K562 (cell line): ENCODE measurements around the gene SOS2. TPM values are rescaled to one million over a fixed set of nuclear protein-coding genes. Genes with fewer than 3 reads are reported as not detected.

Experiments used
- ATAC-seq: fragments of 200-7000 bp; cut with Tn5 transposase; 3 replicates; pipeline ENCODE4 v1.9.1; 2020; ENCODE audit warnings: moderate library complexity
- BruUV-seq: library from RNA; stranded (reverse); fragments of 400-500 nt; replicated peaks from 2 replicates; lab custom pipeline; 2021; lab: Mats Ljungman, UMichigan
- CTCF ChIA-PET: fragments of 300-600 bp; formaldehyde crosslinking; extraction: SDS; loops from one replicate; lab custom pipeline; 2021; ENCODE audit warnings: low intra/inter-chr PET ratio; lab: Yijun Ruan, JAX
- POLR2A ChIA-PET: fragments of 300-600, 350-650 bp; sonication (Branson Sonifier 250); formaldehyde crosslinking; extraction: SDS; loops from one replicate; lab custom pipeline; 2021; ENCODE audit warnings: antibody characterized with exemption, inconsistent platforms; lab: Yijun Ruan, JAX
- DNase-seq, 4 experiments: peaks; one replicate each; pipeline versions ENCODE4 v3.0.0 to v3.0.0-alpha.2; 2011 to 2018; ENCODE audit warnings: low spot score in 3 of 4, mixed read lengths in 3 of 4; ENCODE audit errors: extremely low read depth in 1 of 4
- FAIRE-seq: peaks from 2 replicates; lab custom pipeline; 2011; peaks lifted over from hg19 to GRCh38; lab: Jason Lieb, UNC
- H2AFZ ChIP-seq: 2 replicates; pipeline ENCODE4 v1.6.0; 2011; ENCODE audit warnings: low read depth, low read length, control low read depth, inconsistent platforms
- H3K27ac ChIP-seq: fragments of 200-600 bp; 3 replicates; pipeline ENCODE4 v1.8.0; 2011; ENCODE audit warnings: low read depth, mild to moderate bottlenecking, control low read depth, inconsistent platforms, low read length, moderate library complexity, mixed read lengths; ENCODE audit errors: extremely low read depth
- H3K27me3 ChIP-seq, 2 experiments: fragments of 300-600 bp in 1 of 2; 2 replicates in 1 of 2; 3 replicates in 1 of 2; pipeline versions ENCODE4 v1.6.0 to v1.8.0; 2011; ENCODE audit warnings: inconsistent platforms in 2 of 2, low read length in 2 of 2, mild to moderate bottlenecking in 1 of 2, mixed read lengths in 1 of 2, moderate library complexity in 1 of 2; ENCODE audit not compliant: control insufficient read depth in 2 of 2, insufficient read depth in 2 of 2
- H3K36me3 ChIP-seq: fragments of 300-600 bp; 3 replicates; pipeline ENCODE4 v1.8.0; 2011; ENCODE audit warnings: mild to moderate bottlenecking, low read length, inconsistent platforms; ENCODE audit not compliant: control insufficient read depth, insufficient read depth
- H3K4me1 ChIP-seq, 2 experiments: fragments of 200-600 bp in 1 of 2; replicated peaks in 1 of 2; 2 replicates in 1 of 2; 3 replicates in 1 of 2; pipeline versions ENCODE4 v1.5.1 to v1.8.0; 2011; ENCODE audit warnings: inconsistent platforms in 2 of 2, low read length in 2 of 2, mild to moderate bottlenecking in 1 of 2, mixed read lengths in 1 of 2, moderate library complexity in 1 of 2; ENCODE audit not compliant: control insufficient read depth in 2 of 2, insufficient read depth in 2 of 2
- H3K4me2 ChIP-seq: 2 replicates; pipeline ENCODE4 v1.6.1; 2011; ENCODE audit warnings: low read length, control low read depth, inconsistent platforms, mixed read lengths; ENCODE audit not compliant: insufficient read depth
- H3K4me3 ChIP-seq: fragments of 200-600 bp; sonication (generic), shearing (Covaris generic); 2 replicates; pipeline ENCODE4 v1.5.1; 2016; ENCODE audit warnings: control low read depth, inconsistent platforms
- H3K79me2 ChIP-seq: fragments of 200-600 bp; 3 replicates; pipeline ENCODE4 v1.8.0; 2011; ENCODE audit warnings: low read length, inconsistent platforms; ENCODE audit not compliant: control insufficient read depth, insufficient read depth
- H3K9ac ChIP-seq, 2 experiments: 2 replicates each; pipeline versions ENCODE4 v1.6.0 to v1.6.1; 2011; ENCODE audit warnings: low read depth in 2 of 2, low read length in 2 of 2, control low read depth in 1 of 2, inconsistent platforms in 1 of 2, mild to moderate bottlenecking in 1 of 2, mixed read lengths in 1 of 2; ENCODE audit not compliant: insufficient read depth in 1 of 2
- H3K9me1 ChIP-seq: one replicate; pipeline ENCODE4 v1.6.0; 2011; ENCODE audit warnings: inconsistent platforms, mild to moderate bottlenecking, low read length, moderate library complexity; ENCODE audit not compliant: control insufficient read depth, insufficient read depth
- H3K9me3 ChIP-seq: replicated peaks from 2 replicates; pipeline ENCODE4 v1.5.1; 2011; ENCODE audit warnings: low read depth, low read length, inconsistent platforms; ENCODE audit not compliant: control insufficient read depth, insufficient read depth
- H4K20me1 ChIP-seq: replicated peaks from 2 replicates; pipeline ENCODE4 v1.6.1; 2011; ENCODE audit warnings: low read length, inconsistent platforms, mixed read lengths; ENCODE audit not compliant: control insufficient read depth, insufficient read depth
- HMG20B ChIP-seq: fragments of 250-450 bp; sonication (Bioruptor Pico); IDR thresholded peaks from 2 replicates; pipeline ENCODE4 v1.5.0; 2021; ENCODE audit warnings: mild to moderate bottlenecking
- MAFF ChIP-seq: IDR thresholded peaks from 2 replicates; pipeline ENCODE4 v1.6.1; 2012; ENCODE audit warnings: low read length, improper control_type of control experiment
- RAD21 ChIP-seq, 2 experiments: fragments of 250-450 bp in 1 of 2; fragments of 450-650 bp in 1 of 2; sonication (Bioruptor Pico) in 1 of 2; formaldehyde crosslinking in 1 of 2; IDR thresholded peaks in 1 of 2; conservative IDR thresholded peaks in 1 of 2; 2 replicates each; pipeline versions ENCODE4 v1.4.0 to v1.8.0; 2020 to 2022; ENCODE audit warnings: mild to moderate bottlenecking in 2 of 2, moderate library complexity in 1 of 2
- SOX6 ChIP-seq: fragments of 450-650 bp; IDR thresholded peaks from 2 replicates; pipeline ENCODE4 v1.6.1; 2014; ENCODE audit warnings: mild to moderate bottlenecking
- XRCC4 ChIP-seq: IDR thresholded peaks from one replicate; pipeline ENCODE4 v1.6.1; 2011; ENCODE audit not compliant: insufficient read depth, insufficient read length; ENCODE audit errors: extremely low read depth
- ZNF644 ChIP-seq: fragments of 200-800 bp; sonication (Bioruptor generic); IDR thresholded peaks from 2 replicates; pipeline ENCODE4 v1.6.1; 2016; ENCODE audit warnings: low read depth, missing genetic modification characterization, missing compliant biosample characterization
- WGBS: fragments of 100-300 bp; shearing (Covaris generic); methylation state at CpG from one replicate; pipeline ENCODE4 v1.1.6; 2016; ENCODE audit warnings: low coverage, mixed read lengths; ENCODE audit not compliant: insufficient coverage; ENCODE audit errors: missing lambda C conversion rate; 5-methylcytosine and 5-hydroxymethylcytosine counted together
- in situ Hi-C: fragments of 300-500 bp; cut with MboI; formaldehyde crosslinking; loops from 4 replicates; pipeline ENCODE4 v1.15.0; 2018; ENCODE audit warnings: inconsistent platforms, mixed read lengths
- intact Hi-C: fragments of 100-400 bp; cut with micrococcal nuclease; formaldehyde crosslinking; loops from 2 replicates; pipeline ENCODE4 v1.14.2; 2022
- polyA plus RNA-seq, 8 experiments: library from polyadenylated mRNA; depleted of rRNA in 4 of 8; stranded (reverse) in 5 of 8; unstranded in 3 of 8; fragments of >200 nt; fragmentation: Nextera tagmentation in 2 of 8; fragmentation: Illumina TruSeq in 1 of 8; extraction: Ambion mirVana in 2 of 8; extraction: Trizol in 1 of 8; gene quantifications; 2 replicates each; pipeline versions ENCODE4 v1.2.1 to v1.2.3, GENCODE V29; 2011 to 2014; ENCODE audit warnings: inconsistent platforms in 1 of 8, missing spikeins in 1 of 8
- total RNA-seq, 7 experiments: library from RNA; depleted of rRNA in 6 of 7; stranded (reverse); fragments of >200 nt in 6 of 7; fragmentation: Illumina TruSeq in 2 of 7; extraction: Trizol in 2 of 7; gene quantifications; 2 replicates each; pipeline versions ENCODE4 v1.2.1 to v1.2.3, GENCODE V29; 2011 to 2021; ENCODE audit warnings: low replicate concordance in 1 of 7
- TF ChIP-seq, protein P1 (sequence below), 3 experiments: IDR thresholded peaks in 2 of 3; conservative IDR thresholded peaks in 1 of 3; 2 replicates each; pipeline ENCODE4 v1.5.1; 2011 to 2012; ENCODE audit warnings: low read length in 3 of 3, mild to moderate bottlenecking in 3 of 3, control low read depth in 2 of 3, improper control_type of control experiment in 1 of 3, inconsistent platforms in 1 of 3, low read depth in 1 of 3, mixed read lengths in 1 of 3, moderate library complexity in 1 of 3; ENCODE audit not compliant: insufficient read depth in 2 of 3

Gene SOS2
- total and polyA plus RNA-seq, 9 of the 15 experiments (the other 6 are each of a cell fraction or from before 2014, with no cell fraction given) = 2.2 to 13.1 (median 10.5) TPM

DNA sequence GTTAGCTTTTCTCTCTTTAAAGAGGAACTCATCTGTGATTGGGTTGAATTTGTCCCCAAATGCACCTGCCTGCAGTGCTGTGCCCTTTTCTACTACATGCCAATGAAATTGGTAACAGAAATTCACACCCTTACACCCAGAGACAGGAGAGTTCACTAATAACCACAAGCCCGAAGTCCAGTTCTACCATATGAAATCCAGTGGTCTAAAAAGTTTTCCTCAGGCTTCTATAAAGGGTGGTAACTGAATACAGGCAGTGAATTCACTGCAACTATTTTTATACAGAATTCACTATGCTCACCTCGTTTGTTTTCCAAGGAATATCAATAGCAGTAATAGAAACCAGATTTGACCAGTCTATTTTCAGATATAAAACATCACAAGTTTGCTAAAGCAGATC is 31.5 kb upstream of the SOS2 start:
- Histone ChIP-seq H3K36me3 (peaks cover 2% of the 10 kb centered on the region; the same call in 1 of the 3 replicates), H3K9ac (no peak overlapping the region), H3K27me3 (no peaks in the 10 kb centered on the region), H3K4me1 (no peaks in the 10 kb centered on the region; a peak in 2 of 5 replicates), H3K9me3 (no peaks in the 10 kb centered on the region), H3K4me3 (no peak overlapping the region), H3K9me1 (no peaks in the 10 kb centered on the region), H3K27ac (no peak overlapping the region), H2AFZ (no peak overlapping the region), H4K20me1 (no peaks in the 10 kb centered on the region), H3K4me2 (no peak overlapping the region), H3K79me2 (no peaks in the 10 kb centered on the region)
- in situ Hi-C loops (no loop called here), intact Hi-C loops (no loop called here)
- ChIA-PET CTCF (no interaction called here), POLR2A (no interaction called here)
- ATAC-seq (no peak), FAIRE-seq (no peak), DNase-seq (no peak)
- BruUV-seq = no TSS peak
- TF ChIP-seq MAFF = no peak
- no peak for TF ChIP-seq ZNF644 (tag)
- no peak for TF ChIP-seq XRCC4
- TF ChIP-seq HMG20B = no peak
- 38% methylated on average over 2 of the region's 2 CpGs for WGBS

- in situ Hi-C loops = no loop called here
- Histone ChIP-seq H3K4me3 (no peak overlapping the region), H3K27me3 (no peaks in the 10 kb centered on the region), H3K4me2 (no peak overlapping the region), H3K36me3 (peaks cover 2% of the 10 kb centered on the region; the same call in 1 of the 3 replicates), H3K79me2 (no peaks in the 10 kb centered on the region), H2AFZ (no peak overlapping the region), H3K4me1 (no peaks in the 10 kb centered on the region; a peak in 3 of 5 replicates), H3K9me3 (no peaks in the 10 kb centered on the region), H3K9me1 (no peaks in the 10 kb centered on the region), H3K9ac (no peak overlapping the region), H3K27ac (no peak overlapping the region), H4K20me1 (no peaks in the 10 kb centered on the region)
- TF ChIP-seq, protein P1, sequence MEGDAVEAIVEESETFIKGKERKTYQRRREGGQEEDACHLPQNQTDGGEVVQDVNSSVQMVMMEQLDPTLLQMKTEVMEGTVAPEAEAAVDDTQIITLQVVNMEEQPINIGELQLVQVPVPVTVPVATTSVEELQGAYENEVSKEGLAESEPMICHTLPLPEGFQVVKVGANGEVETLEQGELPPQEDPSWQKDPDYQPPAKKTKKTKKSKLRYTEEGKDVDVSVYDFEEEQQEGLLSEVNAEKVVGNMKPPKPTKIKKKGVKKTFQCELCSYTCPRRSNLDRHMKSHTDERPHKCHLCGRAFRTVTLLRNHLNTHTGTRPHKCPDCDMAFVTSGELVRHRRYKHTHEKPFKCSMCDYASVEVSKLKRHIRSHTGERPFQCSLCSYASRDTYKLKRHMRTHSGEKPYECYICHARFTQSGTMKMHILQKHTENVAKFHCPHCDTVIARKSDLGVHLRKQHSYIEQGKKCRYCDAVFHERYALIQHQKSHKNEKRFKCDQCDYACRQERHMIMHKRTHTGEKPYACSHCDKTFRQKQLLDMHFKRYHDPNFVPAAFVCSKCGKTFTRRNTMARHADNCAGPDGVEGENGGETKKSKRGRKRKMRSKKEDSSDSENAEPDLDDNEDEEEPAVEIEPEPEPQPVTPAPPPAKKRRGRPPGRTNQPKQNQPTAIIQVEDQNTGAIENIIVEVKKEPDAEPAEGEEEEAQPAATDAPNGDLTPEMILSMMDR (IDR thresholded peaks at IDR 0.05 in 2 of 3, conservative IDR thresholded peaks at IDR 0.05 in 1 of 3; ENCODE audit: insufficient read depth in 2 of 3, low read depth in 1 of 3, low read length in 3 of 3) = peak; percentile 11 to 53 (median 23); a peak in 2 of 6 replicates
- TF ChIP-seq RAD21 (CRISPR knock-in tag; conservative IDR thresholded peaks at IDR 0.05 in 1 of 2, IDR thresholded peaks at IDR 0.05 in 1 of 2) = peak; percentile 41 to 43
- TF ChIP-seq SOX6 = no peak
- DNase-seq (peak in 1 of 4 experiments; percentile 29), ATAC-seq (peak; percentile 81), FAIRE-seq (peak; percentile 48)
- CTCF ChIA-PET = no interaction called here
- 19% methylated on average over 3 of the region's 3 CpGs for WGBS
- no TSS peak for BruUV-seq
- POLR2A ChIA-PET = no interaction called here
- intact Hi-C loops = no loop called here
Observed at GRCh38 chr14:50260511-50260910, 29.1 kb upstream of the SOS2 start.
